ENCODE measurements around the gene CELA2B. TPM values are rescaled to one million over a fixed set of nuclear protein-coding genes. Genes with fewer than 3 reads are reported as not detected.

The CELA2B gene
- total and polyA plus RNA-seq, 9 of the 15 experiments (the other 6 are each of a cell fraction or from before 2014, with no cell fraction given) = 0.25 to 2.1 (median 0.38) TPM; not detected in 5

GRCh38 chr1:15435239-15436077 lies 40.4 kb upstream of the CELA2B start:
- Histone ChIP-seq H3K4me1 (replicated peaks in 1 of 2; ENCODE audit: control insufficient read depth in 2 of 2, insufficient read depth in 2 of 2, low read length in 2 of 2) (peaks cover 4 to 18% of the 10 kb centered on the region in 2 experiments; a peak in 3 of 5 replicates), H3K27me3 (ENCODE audit: control insufficient read depth in 2 of 2, insufficient read depth in 2 of 2, low read length in 2 of 2) (no peaks in the 10 kb centered on the region), H3K27ac (ENCODE audit: extremely low read depth, low read depth, low read length) (no peak overlapping the region), H2AFZ (ENCODE audit: low read depth, low read length) (no peak overlapping the region), H3K9ac (ENCODE audit: insufficient read depth in 1 of 2, low read depth in 2 of 2, low read length in 2 of 2) (no peak overlapping the region), H3K9me3 (replicated peaks; ENCODE audit: control insufficient read depth, insufficient read depth, low read depth, low read length) (no peaks in the 10 kb centered on the region), H3K79me2 (ENCODE audit: control insufficient read depth, insufficient read depth, low read length) (no peaks in the 10 kb centered on the region), H3K4me3 (no peak overlapping the region), H3K4me2 (ENCODE audit: insufficient read depth, low read length) (no peak overlapping the region), H3K9me1 (ENCODE audit: control insufficient read depth, insufficient read depth, low read length) (no peaks in the 10 kb centered on the region), H3K36me3 (ENCODE audit: control insufficient read depth, insufficient read depth, low read length) (peaks cover 3% of the 10 kb centered on the region; the same call in 1 of the 3 replicates), H4K20me1 (replicated peaks; ENCODE audit: control insufficient read depth, insufficient read depth, low read length) (peaks cover 8% of the 10 kb centered on the region; the same call in 1 of the 2 replicates)
- intact Hi-C loops (cut with micrococcal nuclease) (loop anchor here (10.0 kb wide), 1 partner anchor 281 kb away; the partner anchor contains the start of gene TMEM51), in situ Hi-C loops (cut with MboI) (no loop called here)
- 66% methylated on average over 17 of the region's 17 CpGs for WGBS (ENCODE audit: insufficient coverage, low coverage, missing lambda C conversion rate)
- ChIA-PET CTCF (ENCODE audit: low intra/inter-chr PET ratio) (no interaction called here), POLR2A (interaction anchor here (0.5 to 0.8 kb wide), 5 partner anchors 23 to 1290 kb away, joined by 3 to 6 read pairs (median 3); no protein-coding TSS in a partner anchor)
- no TSS peak for BruUV-seq (replicated peaks)
- DNase-seq (ENCODE audit: extremely low read depth in 1 of 4, low spot score in 3 of 4) (no peak), ATAC-seq (no peak), FAIRE-seq (peak; percentile 46)
- TF ChIP-seq PML (IDR thresholded peaks at IDR 0.05; ENCODE audit: low read length) (no peak), RAD51 (IDR thresholded peaks at IDR 0.05; ENCODE audit: borderline replicate concordance, low read depth) (no peak), ZNF592 (IDR thresholded peaks at IDR 0.05) (no peak), KDM1A (IDR thresholded peaks at IDR 0.05) (peak in 1 of 2 experiments; percentile 84; a peak in 2 of 4 replicates), CBX8 (IDR thresholded peaks at IDR 0.05; ENCODE audit: borderline replicate concordance, extremely low read depth, low read depth, low read length, poor library complexity, severe bottlenecking) (no peak), MAX (CRISPR knock-in tag; IDR thresholded peaks at IDR 0.05) (peak; percentile 56), THRB (CRISPR knock-in tag; conservative IDR thresholded peaks at IDR 0.05) (0 out of 2 replicates have a peak, but pooled peaks have one; percentile 7), ZNF696 (CRISPR knock-in tag; conservative IDR thresholded peaks at IDR 0.05) (no peak), ZKSCAN3 (CRISPR knock-in tag; IDR thresholded peaks at IDR 0.05) (no peak), ZNF274 (IDR thresholded peaks at IDR 0.05; ENCODE audit: borderline replicate concordance, low read depth, low read length) (no peak), ELF2 (CRISPR knock-in tag; IDR thresholded peaks at IDR 0.05) (no peak), ZBTB34 (CRISPR knock-in tag; IDR thresholded peaks at IDR 0.05) (no peak), ZKSCAN1 (IDR thresholded peaks at IDR 0.05; ENCODE audit: low read depth, low read length) (no peak), ZNF140 (CRISPR knock-in tag; IDR thresholded peaks at IDR 0.05) (no peak)
